K562 (cell line): ENCODE measurements around the gene KHSRP. TPM values are rescaled to one million over a fixed set of nuclear protein-coding genes. Genes with fewer than 3 reads are reported as not detected.

Experiments
- ATAC-seq: fragments of 200-7000 bp; cut with Tn5 transposase; 3 replicates; pipeline ENCODE4 v1.9.1; 2020; ENCODE audit warnings: moderate library complexity
- BruUV-seq: library from RNA; stranded (reverse); fragments of 400-500 nt; replicated peaks from 2 replicates; lab custom pipeline; 2021; lab: Mats Ljungman, UMichigan
- CTCF ChIA-PET: fragments of 300-600 bp; formaldehyde crosslinking; extraction: SDS; loops from one replicate; lab custom pipeline; 2021; ENCODE audit warnings: low intra/inter-chr PET ratio; lab: Yijun Ruan, JAX
- POLR2A ChIA-PET: fragments of 300-600, 350-650 bp; sonication (Branson Sonifier 250); formaldehyde crosslinking; extraction: SDS; loops from one replicate; lab custom pipeline; 2021; ENCODE audit warnings: antibody characterized with exemption, inconsistent platforms; lab: Yijun Ruan, JAX
- DNase-seq, 4 experiments: peaks; one replicate each; pipeline versions ENCODE4 v3.0.0 to v3.0.0-alpha.2; 2011 to 2018; ENCODE audit warnings: low spot score in 3 of 4, mixed read lengths in 3 of 4; ENCODE audit errors: extremely low read depth in 1 of 4
- FAIRE-seq: peaks from 2 replicates; lab custom pipeline; 2011; peaks lifted over from hg19 to GRCh38; lab: Jason Lieb, UNC
- H2AFZ ChIP-seq: 2 replicates; pipeline ENCODE4 v1.6.0; 2011; ENCODE audit warnings: low read depth, low read length, control low read depth, inconsistent platforms
- H3K27ac ChIP-seq: fragments of 200-600 bp; 3 replicates; pipeline ENCODE4 v1.8.0; 2011; ENCODE audit warnings: low read depth, mild to moderate bottlenecking, control low read depth, inconsistent platforms, low read length, moderate library complexity, mixed read lengths; ENCODE audit errors: extremely low read depth
- H3K27me3 ChIP-seq, 2 experiments: fragments of 300-600 bp in 1 of 2; 2 replicates in 1 of 2; 3 replicates in 1 of 2; pipeline versions ENCODE4 v1.6.0 to v1.8.0; 2011; ENCODE audit warnings: inconsistent platforms in 2 of 2, low read length in 2 of 2, mild to moderate bottlenecking in 1 of 2, mixed read lengths in 1 of 2, moderate library complexity in 1 of 2; ENCODE audit not compliant: control insufficient read depth in 2 of 2, insufficient read depth in 2 of 2
- H3K36me3 ChIP-seq: fragments of 300-600 bp; 3 replicates; pipeline ENCODE4 v1.8.0; 2011; ENCODE audit warnings: mild to moderate bottlenecking, low read length, inconsistent platforms; ENCODE audit not compliant: control insufficient read depth, insufficient read depth
- H3K4me1 ChIP-seq, 2 experiments: fragments of 200-600 bp in 1 of 2; replicated peaks in 1 of 2; 2 replicates in 1 of 2; 3 replicates in 1 of 2; pipeline versions ENCODE4 v1.5.1 to v1.8.0; 2011; ENCODE audit warnings: inconsistent platforms in 2 of 2, low read length in 2 of 2, mild to moderate bottlenecking in 1 of 2, mixed read lengths in 1 of 2, moderate library complexity in 1 of 2; ENCODE audit not compliant: control insufficient read depth in 2 of 2, insufficient read depth in 2 of 2
- H3K4me2 ChIP-seq: 2 replicates; pipeline ENCODE4 v1.6.1; 2011; ENCODE audit warnings: low read length, control low read depth, inconsistent platforms, mixed read lengths; ENCODE audit not compliant: insufficient read depth
- H3K4me3 ChIP-seq: fragments of 200-600 bp; sonication (generic), shearing (Covaris generic); 2 replicates; pipeline ENCODE4 v1.5.1; 2016; ENCODE audit warnings: control low read depth, inconsistent platforms
- H3K79me2 ChIP-seq: fragments of 200-600 bp; 3 replicates; pipeline ENCODE4 v1.8.0; 2011; ENCODE audit warnings: low read length, inconsistent platforms; ENCODE audit not compliant: control insufficient read depth, insufficient read depth
- H3K9ac ChIP-seq, 2 experiments: 2 replicates each; pipeline versions ENCODE4 v1.6.0 to v1.6.1; 2011; ENCODE audit warnings: low read depth in 2 of 2, low read length in 2 of 2, control low read depth in 1 of 2, inconsistent platforms in 1 of 2, mild to moderate bottlenecking in 1 of 2, mixed read lengths in 1 of 2; ENCODE audit not compliant: insufficient read depth in 1 of 2
- H3K9me1 ChIP-seq: one replicate; pipeline ENCODE4 v1.6.0; 2011; ENCODE audit warnings: inconsistent platforms, mild to moderate bottlenecking, low read length, moderate library complexity; ENCODE audit not compliant: control insufficient read depth, insufficient read depth
- H3K9me3 ChIP-seq: replicated peaks from 2 replicates; pipeline ENCODE4 v1.5.1; 2011; ENCODE audit warnings: low read depth, low read length, inconsistent platforms; ENCODE audit not compliant: control insufficient read depth, insufficient read depth
- H4K20me1 ChIP-seq: replicated peaks from 2 replicates; pipeline ENCODE4 v1.6.1; 2011; ENCODE audit warnings: low read length, inconsistent platforms, mixed read lengths; ENCODE audit not compliant: control insufficient read depth, insufficient read depth
- GABPB1 ChIP-seq: sonication (generic); formaldehyde crosslinking; IDR thresholded peaks from 2 replicates; pipeline ENCODE4 v1.8.0; 2022; ENCODE audit warnings: mild to moderate bottlenecking, missing genetic modification reagents
- HCFC1 ChIP-seq: IDR thresholded peaks from 2 replicates; pipeline ENCODE4 v1.6.1; 2012; ENCODE audit warnings: low read depth, low read length, improper control_type of control experiment
- KHSRP ChIP-seq: fragments of 450-650 bp; IDR thresholded peaks from 2 replicates; pipeline ENCODE4 v1.6.1; 2017
- MAX ChIP-seq: sonication (generic); formaldehyde crosslinking; IDR thresholded peaks from 2 replicates; pipeline ENCODE4 v1.9.0; 2022; ENCODE audit warnings: mild to moderate bottlenecking, missing genetic modification reagents
- MEF2D ChIP-seq: conservative IDR thresholded peaks from 2 replicates; pipeline ENCODE4 v1.6.1; 2016; ENCODE audit warnings: low read depth, missing genetic modification characterization, missing compliant biosample characterization
- NELFE ChIP-seq: IDR thresholded peaks from 2 replicates; pipeline ENCODE4 v1.6.1; 2011; ENCODE audit warnings: mild to moderate bottlenecking; ENCODE audit not compliant: insufficient read depth, insufficient read length
- PTRF ChIP-seq: fragments of 450-650 bp; IDR thresholded peaks from 2 replicates; pipeline ENCODE4 v1.6.1; 2016; ENCODE audit warnings: mild to moderate bottlenecking, missing genetic modification characterization, missing compliant biosample characterization
- RBFOX2 ChIP-seq: fragments of 200-400 bp; formaldehyde crosslinking; IDR thresholded peaks from 2 replicates; pipeline ENCODE4 v1.6.1; 2017; ENCODE audit warnings: low read depth, mild to moderate bottlenecking, low read length, moderate library complexity
- SAP30 ChIP-seq: fragments of 200-600 bp; sonication (generic); IDR thresholded peaks from 2 replicates; pipeline ENCODE4 v1.6.1; 2012; ENCODE audit warnings: borderline replicate concordance, low read depth, mild to moderate bottlenecking, moderate library complexity, low read length, control low read depth, inconsistent platforms; ENCODE audit not compliant: insufficient read depth, poor library complexity, severe bottlenecking
- TEAD2 ChIP-seq: fragments of 450-650 bp; IDR thresholded peaks from 2 replicates; pipeline ENCODE4 v1.6.1; 2016; ENCODE audit warnings: missing genetic modification characterization, control low read depth, missing compliant biosample characterization
- THRA ChIP-seq: fragments of 450-650 bp; IDR thresholded peaks from 2 replicates; pipeline ENCODE4 v1.6.1; 2017; ENCODE audit warnings: mild to moderate bottlenecking, moderate library complexity
- ZNF445 ChIP-seq: fragments of 250-450 bp; sonication (Bioruptor Pico); IDR thresholded peaks from 2 replicates; pipeline ENCODE4 v1.4.0; 2020; ENCODE audit warnings: low read depth, mild to moderate bottlenecking, moderate library complexity
- WGBS: fragments of 100-300 bp; shearing (Covaris generic); methylation state at CpG from one replicate; pipeline ENCODE4 v1.1.6; 2016; ENCODE audit warnings: low coverage, mixed read lengths; ENCODE audit not compliant: insufficient coverage; ENCODE audit errors: missing lambda C conversion rate; 5-methylcytosine and 5-hydroxymethylcytosine counted together
- in situ Hi-C: fragments of 300-500 bp; cut with MboI; formaldehyde crosslinking; loops from 4 replicates; pipeline ENCODE4 v1.15.0; 2018; ENCODE audit warnings: inconsistent platforms, mixed read lengths
- intact Hi-C: fragments of 100-400 bp; cut with micrococcal nuclease; formaldehyde crosslinking; loops from 2 replicates; pipeline ENCODE4 v1.14.2; 2022
- polyA plus RNA-seq, 8 experiments: library from polyadenylated mRNA; depleted of rRNA in 4 of 8; stranded (reverse) in 5 of 8; unstranded in 3 of 8; fragments of >200 nt; fragmentation: Nextera tagmentation in 2 of 8; fragmentation: Illumina TruSeq in 1 of 8; extraction: Ambion mirVana in 2 of 8; extraction: Trizol in 1 of 8; gene quantifications; 2 replicates each; pipeline versions ENCODE4 v1.2.1 to v1.2.3, GENCODE V29; 2011 to 2014; ENCODE audit warnings: inconsistent platforms in 1 of 8, missing spikeins in 1 of 8
- total RNA-seq, 7 experiments: library from RNA; depleted of rRNA in 6 of 7; stranded (reverse); fragments of >200 nt in 6 of 7; fragmentation: Illumina TruSeq in 2 of 7; extraction: Trizol in 2 of 7; gene quantifications; 2 replicates each; pipeline versions ENCODE4 v1.2.1 to v1.2.3, GENCODE V29; 2011 to 2021; ENCODE audit warnings: low replicate concordance in 1 of 7

Gene KHSRP
- total and polyA plus RNA-seq, 9 of the 15 experiments (the other 6 are each of a cell fraction or from before 2014, with no cell fraction given), result 4.2 to 564 (median 139) TPM

GRCh38 chr19:6374161-6374709 lies 50.4 kb downstream of the KHSRP start:
- BruUV-seq, result TSS peak; percentile 56
- Histone ChIP-seq H3K4me3 (no peak overlapping the region), H4K20me1 (no peaks in the 10 kb centered on the region), H3K4me1 (peaks cover 8 to 58% of the 10 kb centered on the region in 2 experiments), H3K27ac (peak overlapping the region; percentile 66), H3K4me2 (peak overlapping the region; percentile 77), H3K9me1 (no peaks in the 10 kb centered on the region), H3K36me3 (peaks cover 31% of the 10 kb centered on the region; the same call in 1 of the 3 replicates), H3K9me3 (no peaks in the 10 kb centered on the region), H2AFZ (0 out of 2 replicates have a peak overlapping the region, but pooled peaks have one; percentile 81), H3K79me2 (peaks cover 7% of the 10 kb centered on the region; the same call in 2 of the 3 replicates), H3K27me3 (no peaks in the 10 kb centered on the region), H3K9ac (peak overlapping the region; percentile 47 to 86)
- no peak for DNase-seq
- in situ Hi-C loops, result no loop called here
- ChIA-PET CTCF (no interaction called here), POLR2A (interaction anchor here (1.0 to 2.5 kb wide), 4 partner anchors 14 to 298 kb away, joined by 3 to 11 read pairs (median 6); partner anchors contain the start of genes GTF2F1 and KHSRP)
- FAIRE-seq, result no peak
- no peak for ATAC-seq
- intact Hi-C loops, result no loop called here
- no peak for TF ChIP-seq KHSRP
- TF ChIP-seq PTRF (tag), result no peak
- peak; percentile 46; the same call in 1 of the 2 replicates for TF ChIP-seq RBFOX2
- TF ChIP-seq MAX (CRISPR knock-in tag), result peak; percentile 41; the same call in 1 of the 2 replicates
- WGBS, result 64% methylated on average over 27 of the region's 29 CpGs

- peaks cover 7% of the 10 kb centered on the region; the same call in 2 of the 3 replicates for H3K79me2 ChIP-seq
- H3K9me1 ChIP-seq, result no peaks in the 10 kb centered on the region
- H3K27me3 ChIP-seq, result no peaks in the 10 kb centered on the region
- peaks cover 8 to 58% of the 10 kb centered on the region in 2 experiments for H3K4me1 ChIP-seq
- ATAC-seq, result peak; percentile 31
- no peaks in the 10 kb centered on the region for H3K9me3 ChIP-seq
- POLR2A ChIA-PET, result interaction anchor here (1.0 to 2.0 kb wide), 4 partner anchors 11 to 297 kb away, joined by 3 to 29 read pairs (median 8); partner anchors contain the start of genes CLPP, GTF2F1 and KHSRP
- peak overlapping the region; percentile 47 to 86 for H3K9ac ChIP-seq
- in situ Hi-C loops, result no loop called here
- peak overlapping the region; percentile 50 for H3K4me3 ChIP-seq
- 0% methylated on average over 3 of the region's 5 CpGs for WGBS
- CTCF ChIA-PET, result no interaction called here
- peak overlapping the region; percentile 81 for H2AFZ ChIP-seq
- peak overlapping the region; percentile 66 for H3K27ac ChIP-seq
- H4K20me1 ChIP-seq, result no peaks in the 10 kb centered on the region
- peak; percentile 71 to 88 (median 74) for DNase-seq
- BruUV-seq, result no TSS peak
- no peak for FAIRE-seq
- peak overlapping the region; percentile 77 for H3K4me2 ChIP-seq
- peaks cover 30% of the 10 kb centered on the region; the same call in 2 of the 3 replicates for H3K36me3 ChIP-seq
- intact Hi-C loops, result no loop called here
- no peak for TF ChIP-seq ZNF445 (CRISPR knock-in tag)
- no peak for TF ChIP-seq THRA
- no peak for TF ChIP-seq NELFE
- TF ChIP-seq TEAD2, result no peak
- no peak for TF ChIP-seq SAP30
- no peak for TF ChIP-seq MEF2D
- TF ChIP-seq GABPB1 (CRISPR knock-in tag), result 0 out of 2 replicates have a peak, but pooled peaks have one; percentile 29
- TF ChIP-seq HCFC1, result no peak
These were observed 50.9 kb downstream of the KHSRP start for GRCh38 chr19:6373813-6374108.
